Measurements from ENCODE around the gene LAMA2. TPM values are rescaled to one million over a fixed set of nuclear protein-coding genes. Genes with fewer than 3 reads are reported as not detected.

Gene LAMA2
- total and polyA plus RNA-seq, 2 donors (not counting 1 experiment from before 2014, with no cell fraction given) = 19.5 to 67.5 TPM

DNA sequence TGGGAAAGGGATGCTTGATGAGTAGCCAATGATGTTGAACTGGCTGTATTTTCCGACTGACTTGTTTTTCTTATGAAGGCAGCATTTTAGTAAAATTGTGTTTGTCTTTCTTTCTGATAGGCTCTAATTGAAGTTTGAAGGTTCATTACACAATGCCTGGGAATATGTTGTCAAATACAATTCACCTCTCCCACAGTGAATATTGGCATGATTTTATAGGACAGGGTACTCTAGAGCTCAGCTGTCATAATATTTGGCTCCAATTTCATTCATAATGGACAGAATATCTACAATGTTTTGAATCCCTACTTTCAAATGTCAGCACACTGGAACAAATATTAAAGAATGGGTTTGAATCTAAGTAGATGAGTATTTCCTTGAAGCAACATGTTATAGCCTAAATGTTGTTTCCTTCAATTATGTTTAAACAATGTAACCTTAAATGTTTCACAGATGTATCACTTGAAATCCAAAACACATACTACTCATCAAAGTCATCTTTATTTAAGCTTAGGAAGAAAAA lies 81.4 kb downstream of the LAMA2 start:
- Histone ChIP-seq H4K20me1 (ENCODE audit: control insufficient read depth, extremely low read depth, insufficient read depth, low read length) (no peaks in the 10 kb centered on the region), H3K4me1 (ENCODE audit: control insufficient read depth, extremely low read depth, insufficient read depth, low read length) (peaks cover 2% of the 10 kb centered on the region), H3K9me3 (ENCODE audit: control insufficient read depth, insufficient read depth, low read depth, low read length) (no peaks in the 10 kb centered on the region), H3K4me3 (replicated peaks in 1 of 4; ENCODE audit: control extremely low read depth in 1 of 4, insufficient read depth in 1 of 4, low read depth in 3 of 4, low read length in 4 of 4) (no peak overlapping the region), H3K79me2 (ENCODE audit: control insufficient read depth, insufficient read depth, low read length) (no peaks in the 10 kb centered on the region), H3K4me2 (ENCODE audit: extremely low read depth, insufficient read depth, low read length) (no peak overlapping the region), H3K27me3 (ENCODE audit: control insufficient read depth, insufficient read depth, low read length) (no peaks in the 10 kb centered on the region), H3K27ac (ENCODE audit: insufficient read depth, low read length) (no peak overlapping the region), H2AFZ (ENCODE audit: low read length) (no peak overlapping the region), H3K9ac (ENCODE audit: insufficient read depth, low read length) (no peak overlapping the region), H3K36me3 (ENCODE audit: control insufficient read depth, insufficient read depth, low read length) (no peaks in the 10 kb centered on the region)
- no peak for TF ChIP-seq EZH2 (IDR thresholded peaks at IDR 0.05; ENCODE audit: low read length, missing control alignments)
- TF ChIP-seq, protein P1, sequence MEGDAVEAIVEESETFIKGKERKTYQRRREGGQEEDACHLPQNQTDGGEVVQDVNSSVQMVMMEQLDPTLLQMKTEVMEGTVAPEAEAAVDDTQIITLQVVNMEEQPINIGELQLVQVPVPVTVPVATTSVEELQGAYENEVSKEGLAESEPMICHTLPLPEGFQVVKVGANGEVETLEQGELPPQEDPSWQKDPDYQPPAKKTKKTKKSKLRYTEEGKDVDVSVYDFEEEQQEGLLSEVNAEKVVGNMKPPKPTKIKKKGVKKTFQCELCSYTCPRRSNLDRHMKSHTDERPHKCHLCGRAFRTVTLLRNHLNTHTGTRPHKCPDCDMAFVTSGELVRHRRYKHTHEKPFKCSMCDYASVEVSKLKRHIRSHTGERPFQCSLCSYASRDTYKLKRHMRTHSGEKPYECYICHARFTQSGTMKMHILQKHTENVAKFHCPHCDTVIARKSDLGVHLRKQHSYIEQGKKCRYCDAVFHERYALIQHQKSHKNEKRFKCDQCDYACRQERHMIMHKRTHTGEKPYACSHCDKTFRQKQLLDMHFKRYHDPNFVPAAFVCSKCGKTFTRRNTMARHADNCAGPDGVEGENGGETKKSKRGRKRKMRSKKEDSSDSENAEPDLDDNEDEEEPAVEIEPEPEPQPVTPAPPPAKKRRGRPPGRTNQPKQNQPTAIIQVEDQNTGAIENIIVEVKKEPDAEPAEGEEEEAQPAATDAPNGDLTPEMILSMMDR (conservative IDR thresholded peaks at IDR 0.05 in 1 of 2, IDR thresholded peaks at IDR 0.05 in 1 of 2; ENCODE audit: low read depth in 1 of 2, low read length in 2 of 2) = no peak
- DNase-seq (ENCODE audit: low read depth in 2 of 2) = no peak

DNA sequence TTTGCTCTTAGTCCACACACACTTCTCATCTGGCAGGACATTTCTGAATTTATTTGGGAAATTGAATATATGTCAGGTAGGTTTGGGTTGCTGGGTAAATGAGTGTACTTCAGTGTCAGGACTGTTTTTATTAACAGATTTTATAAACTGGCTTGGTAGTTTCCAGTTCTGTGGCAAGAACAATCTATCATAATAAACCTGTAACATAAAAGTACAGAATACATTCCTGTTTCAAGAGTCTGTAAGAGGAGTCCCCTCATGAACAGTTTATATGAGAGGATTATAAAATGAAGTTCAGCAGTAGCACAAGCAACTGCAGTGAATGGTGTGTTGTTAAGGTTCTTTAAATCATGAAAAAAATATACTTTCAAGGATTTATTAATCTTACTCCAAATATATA lies 81.8 kb downstream of the LAMA2 start:
- Histone ChIP-seq H3K9ac (ENCODE audit: insufficient read depth, low read length) (no peak overlapping the region), H4K20me1 (ENCODE audit: control insufficient read depth, extremely low read depth, insufficient read depth, low read length) (no peaks in the 10 kb centered on the region), H3K9me3 (ENCODE audit: control insufficient read depth, insufficient read depth, low read depth, low read length) (no peaks in the 10 kb centered on the region), H3K27ac (ENCODE audit: insufficient read depth, low read length) (no peak overlapping the region), H3K36me3 (ENCODE audit: control insufficient read depth, insufficient read depth, low read length) (no peaks in the 10 kb centered on the region), H3K79me2 (ENCODE audit: control insufficient read depth, insufficient read depth, low read length) (no peaks in the 10 kb centered on the region), H2AFZ (ENCODE audit: low read length) (no peak overlapping the region), H3K4me3 (replicated peaks in 1 of 4; ENCODE audit: control extremely low read depth in 1 of 4, insufficient read depth in 1 of 4, low read depth in 3 of 4, low read length in 4 of 4) (no peak overlapping the region), H3K4me1 (ENCODE audit: control insufficient read depth, extremely low read depth, insufficient read depth, low read length) (peaks cover 2% of the 10 kb centered on the region), H3K27me3 (ENCODE audit: control insufficient read depth, insufficient read depth, low read length) (no peaks in the 10 kb centered on the region), H3K4me2 (ENCODE audit: extremely low read depth, insufficient read depth, low read length) (no peak overlapping the region)
- TF ChIP-seq EZH2 (IDR thresholded peaks at IDR 0.05; ENCODE audit: low read length, missing control alignments) = no peak
- TF ChIP-seq, protein P1 (conservative IDR thresholded peaks at IDR 0.05 in 1 of 2, IDR thresholded peaks at IDR 0.05 in 1 of 2; ENCODE audit: low read depth in 1 of 2, low read length in 2 of 2) = no peak
- no peak for DNase-seq (ENCODE audit: low read depth in 2 of 2)

DNA sequence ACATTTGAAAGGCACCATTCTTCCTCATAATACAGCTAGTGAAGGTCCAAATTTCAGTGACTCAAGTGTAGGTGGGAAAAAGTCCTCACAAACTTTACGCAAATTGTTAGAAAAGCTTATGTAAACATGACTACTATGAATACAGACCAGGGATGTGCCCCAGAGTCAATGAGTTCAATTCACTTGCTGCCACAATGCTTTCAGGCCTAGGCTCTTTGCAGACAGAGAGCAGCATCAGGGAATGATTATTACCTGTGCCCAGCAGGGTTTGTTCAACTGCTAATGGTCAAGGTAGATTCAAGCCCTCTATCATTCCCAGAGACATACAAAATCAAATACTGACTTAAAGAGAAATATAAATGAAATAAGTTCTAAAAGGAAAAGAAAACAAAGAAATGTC lies 84.0 kb downstream of the LAMA2 start:
- DNase-seq (ENCODE audit: low read depth in 2 of 2) = no peak
- no peak overlapping the region for H3K4me3 ChIP-seq (replicated peaks in 1 of 4; ENCODE audit: control extremely low read depth in 1 of 4, insufficient read depth in 1 of 4, low read depth in 3 of 4, low read length in 4 of 4)
- no peak overlapping the region for H3K9ac ChIP-seq (ENCODE audit: insufficient read depth, low read length)
- H3K79me2 ChIP-seq (ENCODE audit: control insufficient read depth, insufficient read depth, low read length) = no peaks in the 10 kb centered on the region
- no peak overlapping the region for H3K27ac ChIP-seq (ENCODE audit: insufficient read depth, low read length)
- H3K4me1 ChIP-seq (ENCODE audit: control insufficient read depth, extremely low read depth, insufficient read depth, low read length) = peaks cover 2% of the 10 kb centered on the region
- H3K9me3 ChIP-seq (ENCODE audit: control insufficient read depth, insufficient read depth, low read depth, low read length) = no peaks in the 10 kb centered on the region
- H3K36me3 ChIP-seq (ENCODE audit: control insufficient read depth, insufficient read depth, low read length) = no peaks in the 10 kb centered on the region
- no peak overlapping the region for H2AFZ ChIP-seq (ENCODE audit: low read length)
- no peaks in the 10 kb centered on the region for H3K27me3 ChIP-seq (ENCODE audit: control insufficient read depth, insufficient read depth, low read length)
- TF ChIP-seq EZH2 (IDR thresholded peaks at IDR 0.05; ENCODE audit: low read length, missing control alignments) = no peak
- TF ChIP-seq, protein P1 (conservative IDR thresholded peaks at IDR 0.05 in 1 of 2, IDR thresholded peaks at IDR 0.05 in 1 of 2; ENCODE audit: low read depth in 1 of 2, low read length in 2 of 2) = no peak
- no peaks in the 10 kb centered on the region for H4K20me1 ChIP-seq (ENCODE audit: control insufficient read depth, extremely low read depth, insufficient read depth, low read length)
- no peak overlapping the region for H3K4me2 ChIP-seq (ENCODE audit: extremely low read depth, insufficient read depth, low read length)

All from fibroblast of lung (primary cell).